HEK293 (cell line): ENCODE data around the gene PRKACG.

ENCODE experiments used
- GLIS2 ChIP-seq: fragments of 450-650 bp; formaldehyde crosslinking; IDR thresholded peaks from 2 replicates; pipeline ENCODE4 v1.5.1; 2016; ENCODE audit warnings: missing biosample characterization, missing genetic modification characterization
- HOXD13 ChIP-seq: sonication (generic); formaldehyde crosslinking; IDR thresholded peaks from 2 replicates; pipeline ENCODE4 v1.8.0; 2022; ENCODE audit warnings: missing genetic modification reagents, borderline replicate concordance
- KLF8 ChIP-seq: fragments of 450-650 bp; formaldehyde crosslinking; IDR thresholded peaks from 2 replicates; pipeline ENCODE4 v1.5.1; 2016; ENCODE audit warnings: missing biosample characterization, missing genetic modification characterization
- MYNN ChIP-seq: fragments of 450-650 bp; formaldehyde crosslinking; IDR thresholded peaks from 2 replicates; pipeline ENCODE4 v1.5.1; 2016; ENCODE audit warnings: missing biosample characterization, missing genetic modification characterization, borderline replicate concordance
- MZF1 ChIP-seq: fragments of 450-650 bp; formaldehyde crosslinking; IDR thresholded peaks from 2 replicates; pipeline ENCODE4 v1.5.1; 2017; ENCODE audit warnings: missing biosample characterization, missing genetic modification characterization, borderline replicate concordance
- TCF7L2 ChIP-seq: IDR thresholded peaks from 2 replicates; pipeline ENCODE4 v1.6.1; 2011; ENCODE audit warnings: low read depth, mild to moderate bottlenecking, inconsistent platforms, low read length, moderate library complexity, borderline replicate concordance
- YY1 ChIP-seq: fragments of 450-650 bp; formaldehyde crosslinking; IDR thresholded peaks from 2 replicates; pipeline ENCODE4 v1.5.1; 2018; ENCODE audit warnings: missing biosample characterization, missing genetic modification characterization
- YY2 ChIP-seq: fragments of 450-650 bp; formaldehyde crosslinking; IDR thresholded peaks from 2 replicates; pipeline ENCODE4 v1.5.1; 2016; ENCODE audit warnings: missing biosample characterization, missing genetic modification characterization
- ZBTB8A ChIP-seq: fragments of 450-650 bp; formaldehyde crosslinking; IDR thresholded peaks from 2 replicates; pipeline ENCODE4 v1.5.1; 2016; ENCODE audit warnings: missing biosample characterization, missing genetic modification characterization
- ZFP69B ChIP-seq: fragments of 450-650 bp; formaldehyde crosslinking; IDR thresholded peaks from 2 replicates; pipeline ENCODE4 v1.5.1; 2016; ENCODE audit warnings: missing biosample characterization, missing genetic modification characterization
- ZNF133 ChIP-seq: fragments of 450-650 bp; formaldehyde crosslinking; IDR thresholded peaks from 2 replicates; pipeline ENCODE4 v1.5.1; 2016; ENCODE audit warnings: missing biosample characterization, missing genetic modification characterization
- ZNF140 ChIP-seq: fragments of 450-650 bp; formaldehyde crosslinking; IDR thresholded peaks from 2 replicates; pipeline ENCODE4 v1.5.1; 2016; ENCODE audit warnings: missing biosample characterization, missing genetic modification characterization
- ZNF24 ChIP-seq: fragments of 450-650 bp; formaldehyde crosslinking; IDR thresholded peaks from 2 replicates; pipeline ENCODE4 v1.5.1; 2016; ENCODE audit warnings: missing biosample characterization, missing genetic modification characterization
- ZNF248 ChIP-seq: fragments of 450-650 bp; formaldehyde crosslinking; IDR thresholded peaks from 2 replicates; pipeline ENCODE4 v1.5.1; 2017; ENCODE audit warnings: missing biosample characterization, missing genetic modification characterization
- ZNF274 ChIP-seq, 2 experiments: fragments of 200-500 bp in 1 of 2; fragments of 450-650 bp in 1 of 2; sonication (Bioruptor generic) in 1 of 2; formaldehyde crosslinking in 1 of 2; IDR thresholded peaks; 2 replicates each; pipeline versions ENCODE4 v1.5.1 to v1.6.1; 2014 to 2016; ENCODE audit warnings: borderline replicate concordance in 1 of 2, inconsistent platforms in 1 of 2, low read length in 1 of 2, missing biosample characterization in 1 of 2, missing genetic modification characterization in 1 of 2
- ZNF350 ChIP-seq: fragments of 450-650 bp; formaldehyde crosslinking; IDR thresholded peaks from 2 replicates; pipeline ENCODE4 v1.5.0; 2017; ENCODE audit warnings: missing biosample characterization, mild to moderate bottlenecking, missing genetic modification characterization
- ZNF366 ChIP-seq: fragments of 450-650 bp; formaldehyde crosslinking; conservative IDR thresholded peaks from 2 replicates; pipeline ENCODE4 v1.5.1; 2016; ENCODE audit warnings: missing biosample characterization, missing genetic modification characterization
- ZNF416 ChIP-seq: fragments of 450-650 bp; formaldehyde crosslinking; IDR thresholded peaks from 2 replicates; pipeline ENCODE4 v1.5.1; 2016; ENCODE audit warnings: missing biosample characterization, missing genetic modification characterization
- ZNF473 ChIP-seq: fragments of 450-650 bp; formaldehyde crosslinking; IDR thresholded peaks from 2 replicates; pipeline ENCODE4 v1.5.1; 2017; ENCODE audit warnings: missing biosample characterization, missing genetic modification characterization
- ZNF510 ChIP-seq: fragments of 450-650 bp; formaldehyde crosslinking; IDR thresholded peaks from 2 replicates; pipeline ENCODE4 v1.5.1; 2018; ENCODE audit warnings: mild to moderate bottlenecking, missing genetic modification characterization, missing biosample characterization; ENCODE audit not compliant: insufficient replicate concordance
- ZNF514 ChIP-seq: fragments of 450-650 bp; formaldehyde crosslinking; IDR thresholded peaks from 2 replicates; pipeline ENCODE4 v1.5.1; 2016; ENCODE audit warnings: missing biosample characterization, missing genetic modification characterization
- ZNF548 ChIP-seq: fragments of 450-650 bp; formaldehyde crosslinking; IDR thresholded peaks from 2 replicates; pipeline ENCODE4 v1.5.1; 2016; ENCODE audit warnings: missing biosample characterization, missing genetic modification characterization
- ZNF660 ChIP-seq: fragments of 450-650 bp; IDR thresholded peaks from 2 replicates; pipeline ENCODE4 v1.5.1; 2018; ENCODE audit warnings: missing biosample characterization, mild to moderate bottlenecking, missing genetic modification characterization
- ZNF670 ChIP-seq: fragments of 450-650 bp; formaldehyde crosslinking; IDR thresholded peaks from 2 replicates; pipeline ENCODE4 v1.5.1; 2016; ENCODE audit warnings: missing biosample characterization, missing genetic modification characterization, low read depth
- ZNF785 ChIP-seq: fragments of 450-650 bp; formaldehyde crosslinking; IDR thresholded peaks from 2 replicates; pipeline ENCODE4 v1.5.1; 2016; ENCODE audit warnings: missing biosample characterization, missing genetic modification characterization
- ZSCAN23 ChIP-seq: fragments of 450-650 bp; formaldehyde crosslinking; IDR thresholded peaks from 2 replicates; pipeline ENCODE4 v1.5.1; 2016; ENCODE audit warnings: missing biosample characterization, missing genetic modification characterization
- ZSCAN30 ChIP-seq: fragments of 450-650 bp; IDR thresholded peaks from 2 replicates; pipeline ENCODE4 v1.5.1; 2018; ENCODE audit warnings: missing biosample characterization, mild to moderate bottlenecking, missing genetic modification characterization, moderate library complexity
- TF ChIP-seq, protein P1 (sequence below): fragments of 450-650 bp; formaldehyde crosslinking; IDR thresholded peaks from 2 replicates; pipeline ENCODE4 v1.5.1; 2016; ENCODE audit warnings: missing biosample characterization, missing genetic modification characterization
- TF ChIP-seq, protein P2 (sequence below): fragments of 450-650 bp; formaldehyde crosslinking; IDR thresholded peaks from 2 replicates; pipeline ENCODE4 v1.5.1; 2016; ENCODE audit warnings: missing biosample characterization, missing genetic modification characterization
- TF ChIP-seq, protein P3 (sequence below): fragments of 450-650 bp; formaldehyde crosslinking; IDR thresholded peaks from 2 replicates; pipeline ENCODE4 v1.5.1; 2016; ENCODE audit warnings: missing biosample characterization, missing genetic modification characterization
- TF ChIP-seq, protein P4 (sequence below): fragments of 450-650 bp; IDR thresholded peaks from 2 replicates; pipeline ENCODE4 v1.5.1; 2018; ENCODE audit warnings: missing biosample characterization, missing genetic modification characterization

PRKACG gene

DNA sequence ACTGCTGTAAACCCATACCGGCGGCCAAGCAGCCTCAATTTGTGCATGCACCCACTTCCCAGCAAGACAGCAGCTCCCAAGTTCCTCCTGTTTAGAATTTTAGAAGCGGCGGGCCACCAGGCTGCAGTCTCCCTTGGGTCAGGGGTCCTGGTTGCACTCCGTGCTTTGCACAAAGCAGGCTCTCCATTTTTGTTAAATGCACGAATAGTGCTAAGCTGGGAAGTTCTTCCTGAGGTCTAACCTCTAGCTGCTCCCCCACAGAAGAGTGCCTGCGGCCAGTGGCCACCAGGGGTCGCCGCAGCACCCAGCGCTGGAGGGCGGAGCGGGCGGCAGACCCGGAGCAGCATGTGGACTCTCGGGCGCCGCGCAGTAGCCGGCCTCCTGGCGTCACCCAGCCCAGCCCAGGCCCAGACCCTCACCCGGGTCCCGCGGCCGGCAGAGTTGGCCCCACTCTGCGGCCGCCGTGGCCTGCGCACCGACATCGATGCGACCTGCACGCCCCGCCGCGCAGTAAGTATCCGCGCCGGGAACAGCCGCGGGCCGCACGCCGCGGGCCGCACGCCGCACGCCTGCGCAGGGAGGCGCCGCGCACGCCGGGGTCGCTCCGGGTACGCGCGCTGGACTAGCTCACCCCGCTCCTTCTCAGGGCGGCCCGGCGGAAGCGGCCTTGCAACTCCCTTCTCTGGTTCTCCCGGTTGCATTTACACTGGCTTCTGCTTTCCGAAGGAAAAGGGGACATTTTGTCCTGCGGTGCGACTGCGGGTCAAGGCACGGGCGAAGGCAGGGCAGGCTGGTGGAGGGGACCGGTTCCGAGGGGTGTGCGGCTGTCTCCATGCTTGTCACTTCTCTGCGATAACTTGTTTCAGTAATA is 21.8 kb upstream of the PRKACG start, which contains the start of gene FXN (continued):
- TF ChIP-seq KLF8 (tag by site-specific recombination), result peak; percentile 53
- TF ChIP-seq ZNF660 (tag by site-specific recombination), result peak; percentile 80; the same call in 1 of the 2 replicates
- no peak for TF ChIP-seq ZNF785 (tag by site-specific recombination)
- TF ChIP-seq ZBTB8A (tag by site-specific recombination), result peak; percentile 74
- no peak for TF ChIP-seq ZNF514 (tag by site-specific recombination)
- no peak for TF ChIP-seq ZNF248
- TF ChIP-seq ZNF274 (IDR thresholded peaks at IDR 0.05; ENCODE audit: low read length), result no peak
- TF ChIP-seq ZNF274 (tag by site-specific recombination; IDR thresholded peaks at IDR 0.05; ENCODE audit: borderline replicate concordance), result no peak
- TF ChIP-seq, protein P1, sequence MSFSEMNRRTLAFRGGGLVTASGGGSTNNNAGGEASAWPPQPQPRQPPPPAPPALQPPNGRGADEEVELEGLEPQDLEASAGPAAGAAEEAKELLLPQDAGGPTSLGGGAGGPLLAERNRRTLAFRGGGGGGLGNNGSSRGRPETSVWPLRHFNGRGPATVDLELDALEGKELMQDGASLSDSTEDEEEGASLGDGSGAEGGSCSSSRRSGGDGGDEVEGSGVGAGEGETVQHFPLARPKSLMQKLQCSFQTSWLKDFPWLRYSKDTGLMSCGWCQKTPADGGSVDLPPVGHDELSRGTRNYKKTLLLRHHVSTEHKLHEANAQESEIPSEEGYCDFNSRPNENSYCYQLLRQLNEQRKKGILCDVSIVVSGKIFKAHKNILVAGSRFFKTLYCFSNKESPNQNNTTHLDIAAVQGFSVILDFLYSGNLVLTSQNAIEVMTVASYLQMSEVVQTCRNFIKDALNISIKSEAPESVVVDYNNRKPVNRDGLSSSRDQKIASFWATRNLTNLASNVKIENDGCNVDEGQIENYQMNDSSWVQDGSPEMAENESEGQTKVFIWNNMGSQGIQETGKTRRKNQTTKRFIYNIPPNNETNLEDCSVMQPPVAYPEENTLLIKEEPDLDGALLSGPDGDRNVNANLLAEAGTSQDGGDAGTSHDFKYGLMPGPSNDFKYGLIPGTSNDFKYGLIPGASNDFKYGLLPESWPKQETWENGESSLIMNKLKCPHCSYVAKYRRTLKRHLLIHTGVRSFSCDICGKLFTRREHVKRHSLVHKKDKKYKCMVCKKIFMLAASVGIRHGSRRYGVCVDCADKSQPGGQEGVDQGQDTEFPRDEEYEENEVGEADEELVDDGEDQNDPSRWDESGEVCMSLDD (tag by site-specific recombination), result 0 out of 2 replicates have a peak, but pooled peaks have one; percentile 39
- TF ChIP-seq ZNF670 (tag by site-specific recombination), result no peak
- peak; percentile 93 for TF ChIP-seq ZSCAN30 (tag by site-specific recombination)
- no peak for TF ChIP-seq ZNF510
- TF ChIP-seq YY1 (tag by site-specific recombination), result peak; percentile 24; the same call in 1 of the 2 replicates
- TF ChIP-seq ZFP69B (tag by site-specific recombination), result 0 out of 2 replicates have a peak, but pooled peaks have one; percentile 28
- TF ChIP-seq, protein P2, sequence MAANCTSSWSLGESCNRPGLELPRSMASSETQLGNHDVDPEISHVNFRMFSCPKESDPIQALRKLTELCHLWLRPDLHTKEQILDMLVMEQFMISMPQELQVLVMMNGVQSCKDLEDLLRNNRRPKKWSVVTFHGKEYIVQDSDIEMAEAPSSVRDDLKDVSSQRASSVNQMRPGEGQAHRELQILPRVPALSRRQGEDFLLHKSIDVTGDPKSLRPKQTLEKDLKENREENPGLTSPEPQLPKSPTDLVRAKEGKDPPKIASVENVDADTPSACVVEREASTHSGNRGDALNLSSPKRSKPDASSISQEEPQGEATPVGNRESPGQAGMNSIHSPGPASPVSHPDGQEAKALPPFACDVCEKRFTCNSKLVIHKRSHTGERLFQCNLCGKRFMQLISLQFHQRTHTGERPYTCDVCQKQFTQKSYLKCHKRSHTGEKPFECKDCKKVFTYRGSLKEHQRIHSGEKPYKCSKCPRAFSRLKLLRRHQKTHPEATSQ (tag by site-specific recombination), result no peak
- TF ChIP-seq ZSCAN23 (tag by site-specific recombination), result no peak
- 0 out of 2 replicates have a peak, but pooled peaks have one; percentile 15 for TF ChIP-seq MZF1 (tag by site-specific recombination)
- TF ChIP-seq ZNF140 (tag by site-specific recombination), result no peak
- TF ChIP-seq GLIS2 (tag by site-specific recombination), result 0 out of 2 replicates have a peak, but pooled peaks have one; percentile 19
- TF ChIP-seq, protein P3, sequence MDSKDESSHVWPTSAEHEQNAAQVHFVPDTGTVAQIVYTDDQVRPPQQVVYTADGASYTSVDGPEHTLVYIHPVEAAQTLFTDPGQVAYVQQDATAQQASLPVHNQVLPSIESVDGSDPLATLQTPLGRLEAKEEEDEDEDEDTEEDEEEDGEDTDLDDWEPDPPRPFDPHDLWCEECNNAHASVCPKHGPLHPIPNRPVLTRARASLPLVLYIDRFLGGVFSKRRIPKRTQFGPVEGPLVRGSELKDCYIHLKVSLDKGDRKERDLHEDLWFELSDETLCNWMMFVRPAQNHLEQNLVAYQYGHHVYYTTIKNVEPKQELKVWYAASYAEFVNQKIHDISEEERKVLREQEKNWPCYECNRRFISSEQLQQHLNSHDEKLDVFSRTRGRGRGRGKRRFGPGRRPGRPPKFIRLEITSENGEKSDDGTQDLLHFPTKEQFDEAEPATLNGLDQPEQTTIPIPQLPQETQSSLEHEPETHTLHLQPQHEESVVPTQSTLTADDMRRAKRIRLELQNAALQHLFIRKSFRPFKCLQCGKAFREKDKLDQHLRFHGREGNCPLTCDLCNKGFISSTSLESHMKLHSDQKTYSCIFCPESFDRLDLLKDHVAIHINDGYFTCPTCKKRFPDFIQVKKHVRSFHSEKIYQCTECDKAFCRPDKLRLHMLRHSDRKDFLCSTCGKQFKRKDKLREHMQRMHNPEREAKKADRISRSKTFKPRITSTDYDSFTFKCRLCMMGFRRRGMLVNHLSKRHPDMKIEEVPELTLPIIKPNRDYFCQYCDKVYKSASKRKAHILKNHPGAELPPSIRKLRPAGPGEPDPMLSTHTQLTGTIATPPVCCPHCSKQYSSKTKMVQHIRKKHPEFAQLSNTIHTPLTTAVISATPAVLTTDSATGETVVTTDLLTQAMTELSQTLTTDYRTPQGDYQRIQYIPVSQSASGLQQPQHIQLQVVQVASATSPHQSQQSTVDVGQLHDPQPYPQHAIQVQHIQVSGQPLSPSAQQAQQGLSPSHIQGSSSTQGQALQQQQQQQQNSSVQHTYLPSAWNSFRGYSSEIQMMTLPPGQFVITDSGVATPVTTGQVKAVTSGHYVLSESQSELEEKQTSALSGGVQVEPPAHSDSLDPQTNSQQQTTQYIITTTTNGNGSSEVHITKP, result peak; percentile 74
- no peak for TF ChIP-seq ZNF548
- TF ChIP-seq, protein P4, sequence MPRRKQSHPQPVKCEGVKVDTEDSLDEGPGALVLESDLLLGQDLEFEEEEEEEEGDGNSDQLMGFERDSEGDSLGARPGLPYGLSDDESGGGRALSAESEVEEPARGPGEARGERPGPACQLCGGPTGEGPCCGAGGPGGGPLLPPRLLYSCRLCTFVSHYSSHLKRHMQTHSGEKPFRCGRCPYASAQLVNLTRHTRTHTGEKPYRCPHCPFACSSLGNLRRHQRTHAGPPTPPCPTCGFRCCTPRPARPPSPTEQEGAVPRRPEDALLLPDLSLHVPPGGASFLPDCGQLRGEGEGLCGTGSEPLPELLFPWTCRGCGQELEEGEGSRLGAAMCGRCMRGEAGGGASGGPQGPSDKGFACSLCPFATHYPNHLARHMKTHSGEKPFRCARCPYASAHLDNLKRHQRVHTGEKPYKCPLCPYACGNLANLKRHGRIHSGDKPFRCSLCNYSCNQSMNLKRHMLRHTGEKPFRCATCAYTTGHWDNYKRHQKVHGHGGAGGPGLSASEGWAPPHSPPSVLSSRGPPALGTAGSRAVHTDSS (tag by site-specific recombination), result no peak
- no peak for TF ChIP-seq HOXD13 (CRISPR knock-in tag)
- no peak for TF ChIP-seq ZNF473
- TF ChIP-seq ZNF24 (tag by site-specific recombination), result peak; percentile 45; the same call in 1 of the 2 replicates
- no peak for TF ChIP-seq MYNN (tag by site-specific recombination)
- TF ChIP-seq ZNF350 (tag by site-specific recombination), result no peak
- no peak for TF ChIP-seq ZNF133 (tag by site-specific recombination)
- no peak for TF ChIP-seq TCF7L2
- TF ChIP-seq ZNF366 (tag by site-specific recombination), result no peak
- TF ChIP-seq YY2 (tag by site-specific recombination), result no peak
- no peak for TF ChIP-seq ZNF416 (tag by site-specific recombination)
